ENCODE measurements around the gene BNC2.

GRCh38 chr9:16487915-16488314 is 382.6 kb downstream of the BNC2 start:
- TF ChIP-seq POLR2A (IDR thresholded peaks at IDR 0.05; ENCODE audit: low read length) (no peak), GATA1 (IDR thresholded peaks at IDR 0.05; ENCODE audit: low read depth, low read length) (no peak)
